ENCODE data around the gene ZMYND8.

ZMYND8 gene

DNA sequence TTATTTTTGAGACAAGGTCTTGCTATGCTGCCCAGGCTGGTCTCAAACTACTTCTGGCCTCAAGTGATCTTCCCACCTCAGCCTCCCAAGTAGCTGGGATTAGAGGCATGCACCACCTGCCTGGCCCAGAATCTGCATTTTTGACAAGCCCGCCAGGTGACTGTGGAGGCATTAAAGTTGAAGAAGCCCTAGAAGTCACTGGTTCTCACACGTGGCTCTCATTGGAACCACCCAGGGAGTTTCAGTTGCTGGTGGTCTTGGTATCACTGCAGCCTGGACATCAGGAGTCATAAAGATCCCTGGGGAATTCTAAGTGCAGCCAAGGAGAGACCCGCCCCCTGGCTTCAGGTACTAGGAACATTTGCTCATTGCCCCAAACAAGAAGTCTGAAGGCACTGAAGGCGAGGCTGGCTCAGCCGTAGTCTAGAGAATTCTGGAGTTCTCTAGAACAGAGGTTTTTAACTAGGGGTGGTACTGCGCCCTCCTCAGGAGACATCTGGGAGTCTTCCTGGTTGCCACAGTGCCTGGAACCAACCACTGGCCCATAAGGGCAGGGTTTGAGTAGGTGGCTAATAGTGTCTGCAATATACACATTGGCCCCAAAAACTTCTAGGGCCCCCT lies 182.8 kb downstream of the ZMYND8 start:
- no peak for DNase-seq (ENCODE audit: low spot score)

DNA sequence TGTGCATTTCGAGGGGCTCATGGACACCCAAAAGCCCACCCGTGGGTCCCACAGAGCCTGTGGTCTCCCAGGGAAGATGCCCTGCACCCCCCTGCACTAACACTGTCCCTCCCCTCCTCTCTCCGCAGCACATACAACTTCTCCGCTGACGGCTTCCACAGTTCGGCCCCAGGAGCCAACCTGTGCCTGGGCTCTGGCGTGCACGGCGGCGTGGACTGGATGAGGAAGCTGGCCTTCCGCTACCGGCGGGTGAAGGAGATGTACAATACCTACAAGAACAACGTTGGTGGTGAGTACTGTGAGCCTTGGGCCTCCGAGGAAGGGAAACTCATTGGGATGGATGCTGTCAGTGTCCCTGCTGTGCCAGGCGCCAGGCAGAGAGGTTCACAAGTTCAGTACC lies 183.9 kb downstream of the ZMYND8 start:
- DNase-seq (ENCODE audit: low spot score) = no peak

DNA sequence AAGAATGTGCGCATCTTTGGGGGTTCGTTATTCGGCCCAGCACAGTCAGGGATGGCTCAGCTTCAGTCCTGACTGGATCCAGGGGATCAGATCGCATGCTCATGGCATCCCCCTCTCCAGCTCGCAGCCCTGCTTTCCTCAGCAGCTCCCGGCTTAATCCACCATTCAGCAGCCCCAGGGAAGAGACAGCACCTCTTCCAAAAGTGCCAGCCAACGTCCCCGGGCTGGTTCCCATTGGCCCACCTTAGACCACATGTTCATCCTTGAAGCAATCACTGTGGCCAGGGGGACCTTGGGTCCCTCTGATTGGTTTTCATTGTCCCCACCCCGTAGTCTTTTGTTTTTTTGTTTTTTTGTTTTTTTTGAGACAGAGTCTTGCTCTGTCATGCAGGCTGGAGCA lies 188.7 kb downstream of the ZMYND8 start:
- DNase-seq (ENCODE audit: low spot score) = no peak

DNA sequence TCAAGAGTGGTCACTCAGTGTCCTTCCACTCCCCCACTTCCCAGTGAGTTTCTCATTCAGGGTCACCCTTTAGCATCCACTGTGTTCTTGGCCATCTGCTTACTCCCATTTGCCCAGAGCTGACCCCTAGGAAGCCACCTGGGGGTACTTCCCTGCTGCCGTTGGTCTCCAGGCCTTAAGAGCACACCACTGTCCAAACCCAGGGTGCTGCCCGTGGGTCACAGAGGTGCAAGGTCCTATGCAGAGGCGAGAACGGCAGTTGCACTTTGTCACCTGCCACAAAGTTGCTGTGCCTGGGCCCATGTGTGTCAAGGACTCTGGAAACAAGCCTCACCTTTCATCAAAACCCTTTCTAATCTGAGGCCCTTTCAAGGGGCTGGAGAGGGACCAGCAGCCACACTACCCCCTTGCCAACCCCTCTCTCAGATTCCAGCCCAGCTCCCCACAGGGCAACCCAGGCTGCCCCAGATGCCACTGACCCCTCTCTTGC lies 191.1 kb downstream of the ZMYND8 start:
- DNase-seq (ENCODE audit: low spot score) = no peak

DNA sequence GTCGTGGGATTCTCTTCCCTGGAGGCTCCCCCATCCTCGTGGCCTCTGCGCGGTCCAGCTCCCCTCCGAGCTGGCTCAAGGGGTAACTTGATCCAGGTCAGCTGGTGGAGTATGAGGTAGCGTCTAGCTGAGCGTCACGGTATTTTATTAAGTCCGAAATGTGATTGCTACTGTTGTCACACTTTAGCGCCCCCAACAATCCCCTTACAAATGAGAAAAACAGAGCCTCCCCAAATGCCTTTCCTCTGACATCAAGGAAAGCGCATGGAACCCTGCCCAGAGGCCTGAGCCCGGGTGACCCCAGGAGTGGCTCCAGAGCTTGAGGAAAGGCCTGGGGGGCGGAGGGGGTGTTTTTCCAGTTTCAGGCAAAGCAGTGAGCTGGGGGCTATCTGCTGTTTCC lies 192.4 kb downstream of the ZMYND8 start:
- no peak for DNase-seq (ENCODE audit: low spot score)

DNA sequence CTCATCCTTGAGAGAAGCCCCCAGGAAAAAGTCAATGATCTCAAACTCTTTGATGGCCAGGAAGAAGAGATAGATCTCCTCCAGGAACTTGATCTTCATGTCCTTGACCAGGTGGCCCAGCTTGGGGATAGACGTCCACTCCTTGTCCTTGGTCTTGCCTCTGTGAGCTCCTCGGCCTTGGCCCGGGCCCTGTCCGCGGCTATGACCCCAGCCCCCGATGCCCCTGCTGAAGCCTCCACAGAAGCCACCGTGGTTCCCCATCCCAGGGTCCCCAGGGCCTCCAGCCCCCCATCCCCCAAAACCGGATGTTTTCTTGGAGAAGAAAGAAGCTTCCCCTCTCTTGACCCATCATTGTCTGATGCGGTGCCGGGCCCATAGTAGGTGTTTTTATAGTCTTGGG lies 195.1 kb downstream of the ZMYND8 start:
- no peak for DNase-seq (ENCODE audit: low spot score)

DNA sequence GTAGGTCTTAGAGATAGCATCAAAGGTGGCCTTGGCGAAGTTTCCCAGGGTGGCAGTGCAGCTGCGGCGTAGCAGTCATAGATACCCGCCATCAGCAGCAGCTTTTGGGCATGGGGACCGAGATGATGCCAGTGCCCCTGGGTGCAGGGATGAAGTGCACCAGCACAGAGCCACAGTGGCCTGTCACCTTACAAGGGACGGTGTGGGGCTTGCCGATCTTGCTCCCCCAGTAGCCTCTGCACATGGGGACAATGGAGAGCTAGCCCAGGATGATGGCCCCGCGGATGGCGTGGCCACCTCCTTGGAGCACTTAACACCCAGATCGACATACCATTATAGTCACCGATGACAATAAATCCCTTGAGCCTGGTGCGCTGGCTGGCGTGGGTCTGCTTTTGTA lies 195.5 kb downstream of the ZMYND8 start:
- DNase-seq (ENCODE audit: low spot score) = no peak

DNA sequence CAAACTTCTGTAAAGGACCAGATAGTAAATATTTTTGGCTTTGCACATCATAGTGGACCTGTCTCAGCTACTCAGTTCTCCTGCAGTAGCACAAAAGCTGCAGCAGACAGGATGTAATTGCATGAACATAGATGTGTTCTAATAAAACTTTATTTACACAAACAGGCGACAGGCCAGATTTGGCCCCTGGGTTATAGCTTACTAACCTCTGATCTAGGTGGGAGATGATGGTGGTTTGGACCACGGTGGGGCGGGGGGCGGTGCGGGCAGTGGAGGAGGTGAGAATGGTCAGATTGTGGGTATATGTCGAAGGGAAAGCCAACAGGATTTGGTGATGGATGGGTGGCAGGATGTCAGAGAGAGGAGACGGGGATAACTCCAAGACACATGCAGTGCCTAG lies 196.3 kb downstream of the ZMYND8 start:
- DNase-seq (ENCODE audit: low spot score) = no peak
